OCI-LY1 (cell line): ENCODE data around the gene BLOC1S5.

Experiments
- EZH2 ChIP-seq: fragments of 200-600 bp; sonication (generic), shearing (Covaris generic); IDR thresholded peaks from 2 replicates; pipeline ENCODE4 v1.8.0; 2017; ENCODE audit warnings: borderline replicate concordance, mixed run types, mild to moderate bottlenecking, antibody characterized with exemption, low read length, moderate library complexity, mixed read lengths
- TF ChIP-seq, protein P1 (sequence below): fragments of 200-600 bp; sonication (generic), shearing (Covaris generic); IDR thresholded peaks from 2 replicates; pipeline ENCODE4 v1.5.1; 2017; ENCODE audit warnings: mild to moderate bottlenecking, antibody characterized with exemption, low read length, moderate library complexity, mixed read lengths

DNA sequence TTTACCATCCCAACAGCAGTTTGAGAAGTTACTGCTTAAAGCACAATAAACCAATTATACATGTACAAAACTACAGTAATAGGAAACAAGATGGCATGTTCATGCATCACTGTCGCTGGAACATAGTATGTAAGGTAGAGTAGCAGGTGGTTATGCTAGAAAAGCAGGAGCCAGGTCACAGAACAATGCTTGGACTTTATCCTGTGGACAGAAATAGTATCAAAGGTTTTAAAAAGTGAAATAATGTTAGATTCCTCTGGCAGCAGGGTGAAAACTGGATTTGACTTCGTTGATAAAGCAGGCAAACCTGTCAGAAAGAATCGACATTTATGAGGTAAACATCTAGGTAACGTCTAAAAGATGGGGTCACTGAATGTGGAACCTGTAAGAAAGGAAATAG, 2.5 kb downstream of the BLOC1S5 start:
- TF ChIP-seq, protein P1, sequence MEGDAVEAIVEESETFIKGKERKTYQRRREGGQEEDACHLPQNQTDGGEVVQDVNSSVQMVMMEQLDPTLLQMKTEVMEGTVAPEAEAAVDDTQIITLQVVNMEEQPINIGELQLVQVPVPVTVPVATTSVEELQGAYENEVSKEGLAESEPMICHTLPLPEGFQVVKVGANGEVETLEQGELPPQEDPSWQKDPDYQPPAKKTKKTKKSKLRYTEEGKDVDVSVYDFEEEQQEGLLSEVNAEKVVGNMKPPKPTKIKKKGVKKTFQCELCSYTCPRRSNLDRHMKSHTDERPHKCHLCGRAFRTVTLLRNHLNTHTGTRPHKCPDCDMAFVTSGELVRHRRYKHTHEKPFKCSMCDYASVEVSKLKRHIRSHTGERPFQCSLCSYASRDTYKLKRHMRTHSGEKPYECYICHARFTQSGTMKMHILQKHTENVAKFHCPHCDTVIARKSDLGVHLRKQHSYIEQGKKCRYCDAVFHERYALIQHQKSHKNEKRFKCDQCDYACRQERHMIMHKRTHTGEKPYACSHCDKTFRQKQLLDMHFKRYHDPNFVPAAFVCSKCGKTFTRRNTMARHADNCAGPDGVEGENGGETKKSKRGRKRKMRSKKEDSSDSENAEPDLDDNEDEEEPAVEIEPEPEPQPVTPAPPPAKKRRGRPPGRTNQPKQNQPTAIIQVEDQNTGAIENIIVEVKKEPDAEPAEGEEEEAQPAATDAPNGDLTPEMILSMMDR = no peak
- no peak for TF ChIP-seq EZH2
